Tibial artery (tissue), 4 donors: ENCODE data around the gene ATP5F1B.

Experiments used
- DNase-seq, 2 donors: peaks; one replicate each; pipeline ENCODE4 v3.0.0-alpha.2; 2019
- H3K27ac ChIP-seq, 2 donors: fragments of 200-600 bp; sonication (generic) in 1 of 2; 1 replicate in 1 of 2; 2 replicates in 1 of 2; pipeline ENCODE4 v1.5.1; 2018 to 2019; ENCODE audit warnings: mild to moderate bottlenecking in 1 of 2
- H3K27me3 ChIP-seq, 2 donors: fragments of 200-600 bp; sonication (generic) in 1 of 2; one replicate each; pipeline versions ENCODE4 v1.5.1 to v1.6.0; 2016 to 2019
- H3K36me3 ChIP-seq, 3 donors: fragments of 200-600 bp; sonication (generic) in 2 of 3; one replicate each; pipeline ENCODE4 v1.5.1; 2016 to 2019; ENCODE audit warnings: mild to moderate bottlenecking in 2 of 3
- H3K4me1 ChIP-seq, 4 donors: fragments of 200-600 bp; sonication (generic) in 2 of 4; 1 replicate in 3 of 4; 2 replicates in 1 of 4; pipeline ENCODE4 v1.5.1; 2016 to 2019
- H3K4me3 ChIP-seq, 2 donors: fragments of 200-600 bp; sonication (generic) in 1 of 2; 1 replicate in 1 of 2; 2 replicates in 1 of 2; pipeline ENCODE4 v1.5.1; 2018 to 2019; ENCODE audit warnings: mild to moderate bottlenecking in 2 of 2
- H3K9me3 ChIP-seq, 3 donors: fragments of 200-600 bp; sonication (generic) in 1 of 3; one replicate each; pipeline ENCODE4 v1.5.1; 2016 to 2019
- CTCF ChIP-seq, 2 experiments: fragments of 200-600 bp in 1 of 2; fragments of 450-650 bp in 1 of 2; IDR thresholded peaks; one replicate each; pipeline ENCODE4 v1.5.1; 2017 to 2019; ENCODE audit warnings: antibody characterized with exemption in 2 of 2, mild to moderate bottlenecking in 1 of 2, moderate library complexity in 1 of 2
- intact Hi-C: fragments of 100-400 bp; cut with DNase I; formaldehyde crosslinking; loops from one replicate; pipeline ENCODE4 v1.15.0; 2023; ENCODE audit warnings: low total_unique reads

ATP5F1B gene

DNA sequence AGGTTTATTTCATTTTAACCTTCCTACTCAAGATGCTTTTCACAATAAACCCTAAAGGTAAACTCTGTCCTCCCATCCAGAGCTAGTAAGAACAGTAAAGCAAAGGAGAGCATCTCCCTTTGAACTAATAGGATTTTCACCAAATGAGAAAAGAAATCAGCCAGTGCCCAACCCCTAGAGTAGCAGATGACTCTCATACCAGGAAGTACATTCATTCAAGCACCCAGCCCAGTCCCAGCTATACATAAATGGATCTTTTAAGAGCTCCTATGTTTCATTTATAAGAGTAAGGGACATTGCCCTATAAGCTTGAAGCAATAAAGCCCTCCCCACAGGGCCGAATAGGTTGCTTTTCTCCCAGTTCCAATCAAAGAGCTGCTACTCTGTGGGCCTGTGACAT, 23.2 kb downstream of the ATP5F1B start:
- no peak for TF ChIP-seq CTCF (IDR thresholded peaks at IDR 0.05)
- Histone ChIP-seq H3K9me3 (no peaks in the 10 kb centered on the region), H3K36me3 (peaks cover 0 to 56% (median 40%) of the 10 kb centered on the region in 3 donors), H3K27me3 (no peaks in the 10 kb centered on the region), H3K4me3 (no peak overlapping the region), H3K4me1 (peaks cover 0 to 63% (median 43%) of the 10 kb centered on the region in 4 donors), H3K27ac (no peak overlapping the region)
- intact Hi-C loops, result no loop called here
- no peak for DNase-seq

DNA sequence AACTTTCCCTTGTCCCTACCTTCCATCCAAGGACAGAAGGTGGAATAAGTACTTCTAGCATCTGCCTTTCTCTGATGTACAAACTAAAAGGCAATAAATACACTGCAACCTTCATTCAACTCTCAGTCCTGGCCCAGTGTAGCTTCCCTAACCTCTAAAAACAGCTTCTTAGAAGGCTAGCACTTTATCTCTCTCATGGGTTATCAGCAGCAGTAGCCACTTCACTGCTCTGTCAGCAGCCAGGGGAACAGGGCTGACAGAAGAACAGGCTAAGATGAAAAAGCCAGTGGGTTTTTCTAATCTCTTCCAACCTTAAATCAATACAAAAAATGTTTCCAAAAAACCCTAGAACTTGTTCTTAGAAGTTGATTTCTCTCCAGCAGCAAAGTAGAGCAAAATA, 28.9 kb downstream of the ATP5F1B start:
- DNase-seq, result no peak
- intact Hi-C loops, result no loop called here
- no peak for TF ChIP-seq CTCF (IDR thresholded peaks at IDR 0.05)
- H3K27ac ChIP-seq, result no peak overlapping the region
- H3K36me3 ChIP-seq, result peaks cover 54 to 92% (median 90%) of the 10 kb centered on the region in 3 donors
- H3K27me3 ChIP-seq, result no peaks in the 10 kb centered on the region
- no peaks in the 10 kb centered on the region for H3K9me3 ChIP-seq
- no peak overlapping the region for H3K4me3 ChIP-seq
- H3K4me1 ChIP-seq, result peaks cover 0 to 24% (median 8%) of the 10 kb centered on the region in 4 donors

DNA sequence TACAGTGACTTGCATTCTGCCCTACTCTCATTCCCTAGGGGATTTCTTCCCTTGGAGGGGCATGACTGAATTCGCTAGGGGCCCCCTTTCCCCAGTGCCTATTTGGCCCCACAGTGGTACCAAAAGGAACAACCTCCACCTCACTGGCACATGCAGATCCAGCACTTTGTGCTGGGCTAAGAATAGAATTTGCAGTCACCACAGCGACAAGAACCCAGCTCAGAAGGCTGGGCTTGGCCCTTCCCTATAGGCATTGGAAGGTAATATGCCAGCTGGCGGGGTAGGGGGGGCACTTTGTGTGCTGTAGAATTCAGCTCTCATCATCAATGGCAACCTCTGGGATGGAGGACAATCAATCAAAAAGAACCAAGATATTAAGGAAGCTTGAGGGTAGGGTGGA, 29.5 kb downstream of the ATP5F1B start:
- no peak for TF ChIP-seq CTCF (IDR thresholded peaks at IDR 0.05)
- intact Hi-C loops, result no loop called here
- Histone ChIP-seq H3K27me3 (no peaks in the 10 kb centered on the region), H3K4me3 (no peak overlapping the region), H3K4me1 (peaks cover 0 to 24% (median 6%) of the 10 kb centered on the region in 4 donors), H3K9me3 (no peaks in the 10 kb centered on the region), H3K27ac (no peak overlapping the region), H3K36me3 (peaks cover 61 to 97% (median 90%) of the 10 kb centered on the region in 3 donors)
- no peak for DNase-seq

- intact Hi-C loops, result no loop called here
- H3K4me1 ChIP-seq, result peaks cover 0 to 13% (median 1%) of the 10 kb centered on the region in 4 donors
- H3K27me3 ChIP-seq, result no peaks in the 10 kb centered on the region
- no peaks in the 10 kb centered on the region for H3K9me3 ChIP-seq
- H3K4me3 ChIP-seq, result no peak overlapping the region
- H3K27ac ChIP-seq, result no peak overlapping the region
- no peak for TF ChIP-seq CTCF (IDR thresholded peaks at IDR 0.05)
- DNase-seq, result no peak
- peaks cover 77 to 97% (median 91%) of the 10 kb centered on the region in 3 donors for H3K36me3 ChIP-seq
Observed at GRCh38 chr12:56614627-56615026, 31.2 kb downstream of the ATP5F1B start.

DNA sequence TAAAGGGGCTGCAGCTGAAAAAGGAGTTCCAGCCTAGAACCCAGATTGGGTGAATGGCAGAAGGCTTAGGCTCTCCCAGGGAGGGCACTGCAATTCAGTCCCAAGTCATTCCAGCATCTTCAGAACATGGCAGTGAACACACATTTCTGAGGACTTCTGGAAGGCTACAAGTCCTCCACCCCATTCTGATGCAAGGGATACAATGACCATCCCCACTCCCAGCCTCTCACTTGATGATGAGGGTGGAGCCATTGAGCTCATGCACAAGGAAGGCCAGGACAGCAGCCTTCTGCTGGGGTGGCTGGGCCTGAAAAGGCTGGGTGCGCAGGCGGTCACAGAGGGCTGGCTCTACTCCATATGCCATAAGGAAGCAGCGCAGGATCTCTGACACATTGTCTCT, 41.4 kb downstream of the ATP5F1B start:
- no peak for TF ChIP-seq CTCF (IDR thresholded peaks at IDR 0.05)
- no peaks in the 10 kb centered on the region for H3K27me3 ChIP-seq
- H3K9me3 ChIP-seq, result no peaks in the 10 kb centered on the region
- intact Hi-C loops, result no loop called here
- H3K27ac ChIP-seq, result no peak overlapping the region
- H3K4me3 ChIP-seq, result no peak overlapping the region
- peaks cover 98 to 100% (median 100%) of the 10 kb centered on the region in 3 donors for H3K36me3 ChIP-seq
- no peak for DNase-seq
- H3K4me1 ChIP-seq, result no peaks in the 10 kb centered on the region

DNA sequence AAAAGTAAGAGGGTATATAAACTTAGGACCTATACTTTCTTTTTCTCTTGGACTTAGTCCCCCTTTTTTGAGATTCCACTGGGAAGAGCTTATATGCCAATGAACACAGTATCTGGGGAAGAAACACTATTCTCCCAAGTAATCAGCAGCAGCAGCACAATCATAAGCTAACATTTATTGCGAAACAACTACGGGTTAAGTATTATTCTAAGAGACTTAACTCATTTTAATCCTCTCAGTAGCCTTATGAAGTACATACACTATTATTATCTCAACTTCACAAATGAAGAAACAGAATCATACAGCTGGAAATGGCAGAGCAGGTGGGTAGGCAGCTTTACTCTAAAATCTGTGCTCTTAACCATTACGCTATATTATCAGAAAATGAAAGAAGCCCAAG, 43.5 kb downstream of the ATP5F1B start:
- intact Hi-C loops, result no loop called here
- peaks cover 95 to 100% (median 100%) of the 10 kb centered on the region in 3 donors for H3K36me3 ChIP-seq
- no peaks in the 10 kb centered on the region for H3K9me3 ChIP-seq
- no peak overlapping the region for H3K4me3 ChIP-seq
- H3K4me1 ChIP-seq, result no peaks in the 10 kb centered on the region
- no peak for DNase-seq
- H3K27me3 ChIP-seq, result no peaks in the 10 kb centered on the region
- H3K27ac ChIP-seq, result no peak overlapping the region
- no peak for TF ChIP-seq CTCF (IDR thresholded peaks at IDR 0.05)
